Naive thymus-derived CD8-positive, alpha-beta T cell (primary cell): ENCODE data around the gene HSPB1. TPM values are rescaled to one million over a fixed set of nuclear protein-coding genes. Genes with fewer than 3 reads are reported as not detected.
A peak's percentile ranks its signal among the peaks of the same experiment; 100 is the strongest.

Source experiments
- ATAC-seq, 2 donors: fragments of 150-1000 bp; cut with Tn5 transposase in 1 of 2; sonication (Bioruptor Pico), chemical (Tn5 transposase) in 1 of 2; 1 replicate in 1 of 2; 2 replicates in 1 of 2; pipeline ENCODE4 v1.10.0; 2021; ENCODE audit warnings: mild to moderate bottlenecking in 2 of 2, moderate library complexity in 2 of 2
- POLR2A ChIA-PET: fragments of 350-600 bp; sonication (Branson Sonifier 250); formaldehyde crosslinking; loops from one replicate; lab custom pipeline; 2021; ENCODE audit warnings: antibody characterized with exemption; lab: Charles Lee
- DNase-seq, 10 donors: peaks; one replicate each; pipeline versions ENCODE4 v3.0.0 to v3.0.0-alpha.2; 2020 to 2022
- H3K27ac Mint-ChIP-seq, 10 donors: one replicate each; pipeline ENCODE4 v1.8.0; 2020 to 2022; ENCODE audit warnings: mild to moderate bottlenecking in 10 of 10, mixed read lengths in 10 of 10, moderate library complexity in 4 of 10, inconsistent platforms in 1 of 10
- H3K27me3 Mint-ChIP-seq, 5 donors: one replicate each; pipeline ENCODE4 v1.8.0; 2021 to 2022; ENCODE audit warnings: mixed read lengths in 5 of 5
- H3K36me3 Mint-ChIP-seq, 3 donors: one replicate each; pipeline ENCODE4 v1.8.0; 2020 to 2022; ENCODE audit warnings: mixed read lengths in 3 of 3, mild to moderate bottlenecking in 2 of 3, inconsistent platforms in 1 of 3
- H3K4me1 Mint-ChIP-seq, 4 donors: one replicate each; pipeline ENCODE4 v1.8.0; 2021 to 2022; ENCODE audit warnings: mixed read lengths in 4 of 4
- H3K4me3 Mint-ChIP-seq, 10 donors: one replicate each; pipeline ENCODE4 v1.8.0; 2020 to 2022; ENCODE audit warnings: mild to moderate bottlenecking in 10 of 10, mixed read lengths in 10 of 10, moderate library complexity in 6 of 10, inconsistent platforms in 1 of 10
- H3K9me3 Mint-ChIP-seq, 9 donors: one replicate each; pipeline ENCODE4 v1.8.0; 2020 to 2022; ENCODE audit warnings: mixed read lengths in 9 of 9, mild to moderate bottlenecking in 3 of 9, inconsistent platforms in 1 of 9, moderate library complexity in 1 of 9
- polyA plus RNA-seq, 3 donors: library from polyadenylated mRNA; unstranded; fragments of 300-500 nt; fragmentation: Illumina TruSeq; gene quantifications; one replicate each; pipeline ENCODE4 v1.2.3, GENCODE V29; 2021
- total RNA-seq, 8 experiments: library from RNA in 2 of 8; stranded (reverse) in 2 of 8; gene quantifications; one replicate each; pipeline ENCODE4 v1.2.3 and lab custom pipeline; 2021 to 2026

Gene HSPB1
- total and polyA plus RNA-seq, 5 experiments from 2014 or later = 48.5 to 128 (median 96.4) TPM

DNA sequence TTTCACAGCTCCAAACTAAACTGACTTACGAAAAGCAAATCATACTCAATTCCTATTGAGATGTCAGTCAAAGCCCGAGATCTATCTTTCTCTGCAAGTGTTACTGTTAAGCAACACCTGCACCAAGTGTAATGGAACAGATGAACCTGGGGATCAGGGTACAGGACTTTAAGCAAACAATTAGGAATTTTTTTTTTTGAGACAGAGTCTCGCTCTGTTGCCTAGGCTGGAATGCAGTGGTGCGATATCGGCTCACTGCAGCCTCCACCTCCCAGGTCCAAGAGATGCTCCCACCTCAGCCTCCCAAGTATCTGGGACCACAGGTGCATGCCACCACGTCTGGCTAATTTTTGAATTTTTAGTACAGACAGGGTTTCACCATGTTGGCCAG, 41.5 kb downstream of the HSPB1 start:
- H3K36me3 Mint-ChIP-seq = peaks cover 4 to 79% (median 18%) of the 10 kb centered on the region in 3 donors
- POLR2A ChIA-PET = no interaction called here

DNA sequence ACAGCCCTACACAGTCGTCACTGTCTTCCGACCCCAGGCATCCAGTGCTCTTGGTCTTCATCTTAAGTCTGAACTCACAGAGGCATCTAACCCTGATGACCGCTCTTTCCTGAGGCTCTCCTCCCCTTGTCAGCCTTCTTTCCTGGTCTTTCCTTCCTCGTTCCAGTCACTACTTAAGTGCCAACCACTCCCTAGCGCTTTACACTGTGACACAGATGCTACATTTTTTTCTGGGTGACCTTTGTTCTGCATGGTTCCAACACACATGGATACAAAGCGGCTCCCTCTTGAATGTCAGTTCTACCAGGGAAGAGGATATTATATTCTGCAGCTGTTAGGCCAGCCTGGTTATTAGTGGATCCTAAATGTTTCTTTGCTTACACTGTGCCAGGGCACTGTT, 43.6 kb downstream of the HSPB1 start:
- POLR2A ChIA-PET = no interaction called here
- ATAC-seq = no peak
- H3K9me3 Mint-ChIP-seq = no peaks in the 10 kb centered on the region
- H3K4me3 Mint-ChIP-seq = peak overlapping the region in 4 of 10 donors; percentile 39 to 88 (median 47)
- no peak for DNase-seq
- H3K36me3 Mint-ChIP-seq = peaks cover 4 to 85% (median 14%) of the 10 kb centered on the region in 3 donors
- H3K4me1 Mint-ChIP-seq = peaks cover 38 to 79% (median 64%) of the 10 kb centered on the region in 4 donors
- H3K27ac Mint-ChIP-seq = peak overlapping the region in 7 of 10 donors; percentile 19 to 84 (median 75)
- no peaks in the 10 kb centered on the region for H3K27me3 Mint-ChIP-seq

More for the DNA sequence above, 41.5 kb downstream of the HSPB1 start:
- H3K4me1 Mint-ChIP-seq = peaks cover 39 to 80% (median 70%) of the 10 kb centered on the region in 4 donors
- ATAC-seq (no peak), DNase-seq (no peak)
- no peaks in the 10 kb centered on the region for H3K9me3 Mint-ChIP-seq
- H3K4me3 Mint-ChIP-seq = no peak overlapping the region
- H3K27ac Mint-ChIP-seq = no peak overlapping the region
- no peaks in the 10 kb centered on the region for H3K27me3 Mint-ChIP-seq

DNA sequence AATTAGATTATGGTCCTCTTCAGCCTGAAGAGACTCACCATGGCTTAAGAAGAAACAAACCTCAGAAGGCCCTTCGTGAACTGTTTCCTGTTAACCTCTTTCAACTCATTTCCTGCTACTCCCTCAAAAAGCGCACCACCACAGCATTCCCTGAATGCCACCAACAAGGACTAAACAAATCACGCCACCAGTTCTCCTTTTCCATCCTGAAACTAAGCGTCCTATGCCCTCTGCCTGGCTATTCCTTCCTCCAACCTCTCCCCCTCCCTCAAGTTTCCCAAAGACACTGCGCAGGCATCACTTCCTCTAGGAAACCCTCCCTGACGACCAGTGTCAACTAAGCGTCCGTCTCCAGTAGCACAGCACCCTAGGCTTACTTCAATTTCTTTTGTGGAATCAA, 44.3 kb downstream of the HSPB1 start:
- POLR2A ChIA-PET = no interaction called here
- Mint-ChIP-seq H3K27ac (peak overlapping the region in 9 of 10 donors; percentile 21 to 89 (median 79)), H3K4me1 (peaks cover 43 to 80% (median 67%) of the 10 kb centered on the region in 4 donors), H3K4me3 (peak overlapping the region; percentile 24 to 88 (median 47)), H3K27me3 (no peaks in the 10 kb centered on the region), H3K36me3 (peaks cover 4 to 83% (median 14%) of the 10 kb centered on the region in 3 donors), H3K9me3 (no peaks in the 10 kb centered on the region)
- ATAC-seq (peak in 1 of 2 donors; percentile 33), DNase-seq (no peak)

DNA sequence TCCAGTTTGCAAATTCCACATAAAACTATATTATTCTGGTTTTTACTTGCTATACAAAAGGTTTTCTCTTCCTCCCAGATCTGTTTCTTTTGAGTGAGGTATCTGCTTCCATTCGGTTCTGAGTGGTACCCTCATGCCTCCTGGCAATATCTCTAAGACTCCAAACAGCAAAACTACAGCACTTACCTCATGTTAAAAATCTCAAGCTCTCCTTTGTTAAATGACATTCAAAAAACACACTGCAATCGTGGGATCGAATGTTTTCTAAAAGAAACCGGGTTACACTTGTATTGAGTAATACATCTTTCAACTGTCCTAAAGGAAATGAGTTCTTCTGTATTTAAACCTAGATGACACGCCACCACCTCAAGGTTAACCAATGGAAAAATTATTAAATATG, 45.2 kb downstream of the HSPB1 start:
- Mint-ChIP-seq H3K27ac (peak overlapping the region in 6 of 10 donors; percentile 3 to 84 (median 51)), H3K4me1 (peaks cover 36 to 79% (median 67%) of the 10 kb centered on the region in 4 donors), H3K27me3 (no peaks in the 10 kb centered on the region), H3K4me3 (peak overlapping the region in 4 of 10 donors; percentile 2 to 46 (median 21)), H3K9me3 (no peaks in the 10 kb centered on the region), H3K36me3 (peaks cover 4 to 76% (median 14%) of the 10 kb centered on the region in 3 donors)
- ATAC-seq = no peak
- POLR2A ChIA-PET = interaction anchor here (0.5 kb wide), 1 partner anchor 202 kb away, joined by 3 read pairs; no protein-coding TSS in a partner anchor
- no peak for DNase-seq

DNA sequence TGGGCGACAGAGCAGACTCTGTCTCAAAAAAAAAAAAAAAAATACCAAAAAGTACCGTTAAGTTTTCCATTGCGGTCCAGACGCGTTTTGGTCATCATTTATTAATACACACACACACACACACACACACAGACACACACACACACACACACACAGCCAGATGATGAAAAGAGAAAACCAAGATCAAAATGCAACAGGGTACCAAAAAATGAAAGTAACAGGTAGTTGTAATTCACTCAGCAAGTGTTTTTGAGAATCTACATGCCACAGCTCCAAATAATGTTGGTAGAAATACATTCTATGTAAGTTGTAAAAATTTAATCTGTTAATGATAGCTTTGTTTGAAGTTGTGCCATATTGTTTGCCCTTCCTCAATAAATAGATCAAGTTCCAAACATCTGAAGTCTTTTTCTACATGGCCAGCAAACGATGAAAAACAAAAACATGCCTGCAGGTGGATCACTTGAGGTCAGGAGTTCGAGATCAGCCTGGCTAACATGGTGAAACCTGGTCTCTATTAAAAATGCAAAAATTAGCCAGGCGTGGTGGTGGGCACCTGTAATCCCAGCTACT, 46.9 kb downstream of the HSPB1 start:
- H3K9me3 Mint-ChIP-seq = no peaks in the 10 kb centered on the region
- H3K4me1 Mint-ChIP-seq = peaks cover 32 to 74% (median 62%) of the 10 kb centered on the region in 4 donors
- no peak for ATAC-seq
- H3K27ac Mint-ChIP-seq = peak overlapping the region in 2 of 10 donors; percentile 33 to 41
- DNase-seq = no peak
- H3K36me3 Mint-ChIP-seq = peaks cover 4 to 65% (median 9%) of the 10 kb centered on the region in 3 donors
- POLR2A ChIA-PET = interaction anchor here (1.0 kb wide), 1 partner anchor 9 kb away, joined by 6 read pairs; the partner anchor contains the start of gene YWHAG
- H3K4me3 Mint-ChIP-seq = no peak overlapping the region
- no peaks in the 10 kb centered on the region for H3K27me3 Mint-ChIP-seq

DNA sequence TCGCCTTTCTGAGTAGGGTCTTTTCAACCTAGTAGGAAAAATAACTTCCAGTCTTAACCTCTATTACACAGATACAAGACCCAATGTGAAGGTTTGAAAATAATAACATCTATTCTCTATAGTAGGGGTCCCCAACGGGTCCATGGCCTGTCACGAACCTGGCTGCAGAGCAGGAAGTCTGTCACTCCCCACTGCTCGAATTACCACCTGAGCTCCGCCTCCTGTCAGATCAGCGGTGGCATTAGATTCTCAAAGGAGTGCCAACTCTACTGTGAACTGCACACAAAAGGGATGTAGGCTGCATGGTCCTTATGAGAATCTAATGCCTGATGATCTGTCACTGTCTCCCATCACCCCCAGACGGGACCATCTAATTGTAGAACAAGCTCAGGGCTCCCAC, 48.9 kb downstream of the HSPB1 start:
- H3K36me3 Mint-ChIP-seq = peaks cover 4 to 66% (median 19%) of the 10 kb centered on the region in 3 donors

DNA sequence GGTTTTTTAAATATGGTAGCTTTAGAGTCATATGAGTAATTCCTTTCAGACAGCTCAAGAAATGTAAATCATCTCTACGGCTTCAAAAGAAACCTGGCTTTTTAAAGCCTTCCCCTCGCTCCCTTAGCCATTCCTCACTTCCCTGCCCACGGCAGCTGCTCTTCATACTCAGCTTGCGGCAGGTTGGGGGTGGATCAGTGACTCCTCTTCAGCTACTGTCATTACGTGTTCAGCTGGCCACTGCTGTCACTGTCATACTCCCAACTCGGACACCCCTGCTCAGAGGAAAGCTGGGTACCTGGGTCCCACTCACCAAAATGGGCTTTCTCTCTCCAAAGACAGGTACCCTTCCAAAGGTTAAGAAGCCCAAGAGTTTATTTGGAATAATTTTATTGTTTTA, 49.7 kb downstream of the HSPB1 start:
- Mint-ChIP-seq H3K9me3 (no peaks in the 10 kb centered on the region), H3K4me1 (peaks cover 23 to 76% (median 65%) of the 10 kb centered on the region in 4 donors), H3K27ac (peak overlapping the region in 2 of 10 donors; percentile 11 to 73), H3K4me3 (no peak overlapping the region), H3K36me3 (peaks cover 0 to 58% (median 19%) of the 10 kb centered on the region in 3 donors), H3K27me3 (no peaks in the 10 kb centered on the region)
- no peak for ATAC-seq
- DNase-seq = no peak
- POLR2A ChIA-PET = no interaction called here

More for the DNA sequence above, 48.9 kb downstream of the HSPB1 start:
- H3K9me3 Mint-ChIP-seq = no peaks in the 10 kb centered on the region
- peaks cover 31 to 78% (median 66%) of the 10 kb centered on the region in 4 donors for H3K4me1 Mint-ChIP-seq
- ATAC-seq (no peak), DNase-seq (no peak)
- peak overlapping the region in 7 of 10 donors; percentile 20 to 57 (median 39) for H3K27ac Mint-ChIP-seq
- peak overlapping the region in 3 of 10 donors; percentile 3 to 58 (median 14) for H3K4me3 Mint-ChIP-seq
- no peaks in the 10 kb centered on the region for H3K27me3 Mint-ChIP-seq
- POLR2A ChIA-PET = no interaction called here

DNA sequence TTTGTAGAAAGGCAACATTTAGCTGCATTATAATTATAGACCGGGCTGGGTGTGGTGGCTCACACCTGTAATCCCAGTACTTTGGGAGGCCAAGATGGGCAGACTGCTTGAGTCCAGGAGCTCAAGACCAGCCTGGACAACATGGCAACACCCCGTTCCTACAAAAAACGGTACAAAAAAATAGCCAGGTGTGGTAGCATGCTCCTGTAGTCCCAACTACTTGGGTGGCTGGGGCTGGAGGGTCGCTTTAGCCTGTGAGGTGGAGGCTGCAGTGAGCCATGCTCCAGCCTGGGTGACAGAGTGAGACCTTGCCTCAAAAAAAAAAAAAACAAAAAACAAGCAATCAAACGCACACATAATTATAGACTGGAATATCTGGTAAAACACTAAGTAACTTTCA, 51.3 kb downstream of the HSPB1 start:
- Mint-ChIP-seq H3K9me3 (no peaks in the 10 kb centered on the region), H3K36me3 (peaks cover 0 to 48% (median 16%) of the 10 kb centered on the region in 3 donors)

More for the DNA sequence above, 51.3 kb downstream of the HSPB1 start:
- Mint-ChIP-seq H3K4me3 (no peak overlapping the region), H3K27ac (no peak overlapping the region), H3K27me3 (no peaks in the 10 kb centered on the region), H3K4me1 (peaks cover 25 to 75% (median 63%) of the 10 kb centered on the region in 4 donors)
- ATAC-seq = no peak
- POLR2A ChIA-PET = interaction anchor here (0.6 kb wide), 1 partner anchor 13 kb away, joined by 3 read pairs; no protein-coding TSS in a partner anchor
- DNase-seq = no peak

Other genes with a start within 250 kb of the HSPB1 start
- not detected for gene SRRM3, start 100.8 kb upstream of the HSPB1 start, total RNA-seq
- not detected for gene SRRM3, start 100.8 kb upstream of the HSPB1 start, polyA plus RNA-seq
- 10 to 100 TPM; 36.5 to 38.2 TPM for gene YWHAG, start 56.3 kb downstream of the HSPB1 start, total RNA-seq
- 1 to 10 TPM; 1.4 to 1.9 (median 1.7) TPM for gene YWHAG, start 56.3 kb downstream of the HSPB1 start, polyA plus RNA-seq
- not detected for gene SSC4D, start 107.0 kb downstream of the HSPB1 start, total RNA-seq
- under 1 TPM in 2 of 3 donors, not detected in 1; 0.62 to 0.85 TPM for gene SSC4D, start 107.0 kb downstream of the HSPB1 start, polyA plus RNA-seq
- 1 to 10 TPM; 2.3 to 3.2 TPM for gene ZP3, start 122.3 kb downstream of the HSPB1 start, total RNA-seq
- 10 to 100 TPM in 1 of 3 donors, 1 to 10 TPM in 2; 5.7 to 12.4 (median 9.7) TPM for gene ZP3, start 122.3 kb downstream of the HSPB1 start, polyA plus RNA-seq
- gene DTX2, start 159.0 kb downstream of the HSPB1 start, total RNA-seq = 10 to 100 TPM; 39.0 to 43.7 TPM
- 10 to 100 TPM in 2 of 3 donors, 1 to 10 TPM in 1; 6.6 to 13.5 (median 12.7) TPM for gene DTX2, start 159.0 kb downstream of the HSPB1 start, polyA plus RNA-seq
- 1 to 10 TPM; 7.3 to 8.4 TPM for gene UPK3B, start 207.9 kb downstream of the HSPB1 start, total RNA-seq
- gene UPK3B, start 207.9 kb downstream of the HSPB1 start, polyA plus RNA-seq = not detected
- gene SPDYE16, start 240.6 kb downstream of the HSPB1 start, total RNA-seq = under 1 TPM; 0.26 to 0.69 TPM
- not detected for gene SPDYE16, start 240.6 kb downstream of the HSPB1 start, polyA plus RNA-seq